OCI-LY1 (cell line): ENCODE results near the gene RAB34.

Source experiments
- H2AFZ ChIP-seq: fragments of 200-600 bp; sonication (generic), shearing (Covaris generic); 2 replicates; pipeline ENCODE4 v1.6.0; 2014; ENCODE audit warnings: antibody characterized with exemption, mild to moderate bottlenecking, low read length
- H3F3A ChIP-seq: fragments of 200-600 bp; sonication (generic), shearing (Covaris generic); 2 replicates; pipeline ENCODE4 v1.6.0; 2014; ENCODE audit warnings: mild to moderate bottlenecking, antibody characterized with exemption, low read length, moderate library complexity; ENCODE audit not compliant: insufficient read depth
- H3K27ac ChIP-seq: fragments of 200-600 bp; sonication (generic); 2 replicates; pipeline ENCODE4 v1.5.1; 2014; ENCODE audit warnings: low read length, mixed run types, mild to moderate bottlenecking, low read depth; ENCODE audit not compliant: poor library complexity, severe bottlenecking
- H3K27me3 ChIP-seq: fragments of 200-600 bp; sonication (generic); 2 replicates; pipeline ENCODE4 v1.6.0; 2014; ENCODE audit warnings: antibody characterized with exemption, mild to moderate bottlenecking, low read length, moderate library complexity; ENCODE audit not compliant: insufficient read depth
- H3K36me3 ChIP-seq: fragments of 200-600 bp; sonication (generic); 2 replicates; pipeline ENCODE4 v1.6.1; 2014; ENCODE audit warnings: mild to moderate bottlenecking, antibody characterized with exemption, low read length, moderate library complexity, mixed read lengths; ENCODE audit not compliant: insufficient read depth
- H3K4me1 ChIP-seq: fragments of 200-600 bp; sonication (generic); 2 replicates; pipeline ENCODE4 v1.5.1; 2014; ENCODE audit warnings: mild to moderate bottlenecking, low read length, moderate library complexity; ENCODE audit not compliant: insufficient read depth, severe bottlenecking
- H3K4me2 ChIP-seq: fragments of 200-600 bp; sonication (generic), shearing (Covaris generic); 2 replicates; pipeline ENCODE4 v1.6.1; 2014; ENCODE audit warnings: low read length
- H3K4me3 ChIP-seq: fragments of 200-600 bp; sonication (generic); 2 replicates; pipeline ENCODE4 v1.5.1; 2014; ENCODE audit warnings: low read length, low read depth, mild to moderate bottlenecking, mixed read lengths; ENCODE audit not compliant: poor library complexity, severe bottlenecking
- H3K79me2 ChIP-seq: fragments of 200-600 bp; shearing (Covaris generic); 2 replicates; pipeline ENCODE4 v1.6.1; 2016; ENCODE audit warnings: mixed run types, low read length, mixed read lengths; ENCODE audit not compliant: insufficient read depth
- H3K9ac ChIP-seq: fragments of 200-600 bp; sonication (generic), shearing (Covaris generic); 2 replicates; pipeline ENCODE4 v1.6.1; 2014; ENCODE audit warnings: mild to moderate bottlenecking, low read length, mixed read lengths
- H3K9me2 ChIP-seq: fragments of 200-600 bp; sonication (generic), shearing (Covaris generic); 2 replicates; pipeline ENCODE4 v1.6.1; 2014; ENCODE audit warnings: low read depth, mild to moderate bottlenecking, low read length, mixed read lengths
- H3K9me3 ChIP-seq: fragments of 200-600 bp; shearing (Covaris generic); 2 replicates; pipeline ENCODE4 v1.6.1; 2014; ENCODE audit warnings: low read length, mixed read lengths
- H4K20me1 ChIP-seq: fragments of 200-600 bp; sonication (generic), shearing (Covaris generic); 2 replicates; pipeline ENCODE4 v1.6.0; 2016; ENCODE audit warnings: mild to moderate bottlenecking, low read length; ENCODE audit not compliant: insufficient read depth
- CTCF ChIP-seq: fragments of 200-600 bp; sonication (generic), shearing (Covaris generic); IDR thresholded peaks from 2 replicates; pipeline ENCODE4 v1.5.1; 2017; ENCODE audit warnings: mild to moderate bottlenecking, antibody characterized with exemption, low read length, moderate library complexity, mixed read lengths
- EZH2 ChIP-seq: fragments of 200-600 bp; sonication (generic), shearing (Covaris generic); IDR thresholded peaks from 2 replicates; pipeline ENCODE4 v1.8.0; 2017; ENCODE audit warnings: borderline replicate concordance, mixed run types, mild to moderate bottlenecking, antibody characterized with exemption, low read length, moderate library complexity, mixed read lengths

RAB34 gene

GRCh38 chr17:28665994-28666393 is 51.7 kb downstream of the RAB34 start:
- Histone ChIP-seq H3K4me3 (no peak overlapping the region), H4K20me1 (0 out of 2 replicates have a peak, but pooled peaks cover 2% of the 10 kb centered on the region), H3K36me3 (peaks cover 47% of the 10 kb centered on the region), H3K4me1 (peaks cover 27% of the 10 kb centered on the region), H3K79me2 (peaks cover 59% of the 10 kb centered on the region), H3K9ac (no peak overlapping the region; the same call in 1 of the 2 replicates), H3F3A (no peaks in the 10 kb centered on the region), H3K9me3 (no peaks in the 10 kb centered on the region), H3K9me2 (no peaks in the 10 kb centered on the region), H3K4me2 (no peak overlapping the region), H3K27me3 (no peaks in the 10 kb centered on the region), H3K27ac (no peak overlapping the region), H2AFZ (no peak overlapping the region)
- TF ChIP-seq CTCF (no peak), EZH2 (no peak)
